MM.1S (cell line): ENCODE results near the gene CDH4.

Source experiments
- CTCF ChIP-seq: fragments of 300-600 bp; sonication (generic); IDR thresholded peaks from 2 replicates; pipeline ENCODE4 v1.5.1; 2016; ENCODE audit warnings: antibody characterized with exemption, low read length, mixed read lengths
- EZH2 ChIP-seq: fragments of 300-600 bp; sonication (generic); optimal IDR thresholded peaks from 2 replicates; pipeline ENCODE3; 2017; ENCODE audit warnings: low read depth, mild to moderate bottlenecking, antibody characterized with exemption, low read length, mixed read lengths

- TF ChIP-seq CTCF = no peak
- TF ChIP-seq EZH2 = no peak
These were observed 629.4 kb downstream of the CDH4 start for GRCh38 chr20:61881416-61881815.
